OCI-LY7 (cell line): ENCODE measurements around the gene LRRC3C. TPM values are rescaled to one million over a fixed set of nuclear protein-coding genes. Genes with fewer than 3 reads are reported as not detected.

Experiments used
- BruUV-seq: library from RNA; stranded (reverse); fragments of 400-500 nt; replicated peaks from 2 replicates; lab custom pipeline; 2021; lab: Mats Ljungman, UMichigan
- CTCF ChIA-PET: fragments of 300-600 bp; sonication (Branson Sonifier 250); formaldehyde crosslinking; loops from one replicate; lab custom pipeline; 2022; ENCODE audit warnings: antibody characterized with exemption; ENCODE audit not compliant: unreplicated experiment; lab: Charles Lee
- POLR2A ChIA-PET: fragments of 300-600 bp; sonication (Branson Sonifier 250); formaldehyde crosslinking; loops from one replicate; lab custom pipeline; 2022; ENCODE audit warnings: antibody characterized with exemption; lab: Charles Lee
- DNase-seq: peaks from one replicate; pipeline ENCODE4 v3.0.0-alpha.2; 2015; ENCODE audit warnings: low spot score
- H2AFZ ChIP-seq: fragments of 200-600 bp; sonication (generic), shearing (Covaris generic); 2 replicates; pipeline ENCODE4 v1.6.1; 2014; ENCODE audit warnings: mild to moderate bottlenecking, antibody characterized with exemption, low read length, moderate library complexity
- H3K27ac ChIP-seq: fragments of 200-600 bp; sonication (generic); 2 replicates; pipeline ENCODE4 v1.5.1; 2014; ENCODE audit warnings: mixed run types, low read depth, mild to moderate bottlenecking, moderate library complexity, low read length, inconsistent platforms; ENCODE audit not compliant: poor library complexity, severe bottlenecking
- H3K36me3 ChIP-seq: fragments of 200-600 bp; sonication (generic); 2 replicates; pipeline ENCODE4 v1.6.1; 2014; ENCODE audit warnings: mild to moderate bottlenecking, antibody characterized with exemption, low read length, moderate library complexity, mixed read lengths; ENCODE audit not compliant: insufficient read depth
- H3K4me1 ChIP-seq: fragments of 200-600 bp; sonication (generic); 2 replicates; pipeline ENCODE4 v1.5.1; 2014; ENCODE audit warnings: mild to moderate bottlenecking, low read length; ENCODE audit not compliant: insufficient read depth, poor library complexity, severe bottlenecking
- H3K4me2 ChIP-seq: fragments of 200-600 bp; sonication (generic); 2 replicates; pipeline ENCODE4 v1.6.1; 2014; ENCODE audit warnings: mild to moderate bottlenecking, low read length
- H3K4me3 ChIP-seq: fragments of 200-600 bp; sonication (generic); 2 replicates; pipeline ENCODE4 v1.5.1; 2014; ENCODE audit warnings: mild to moderate bottlenecking, low read depth, low read length; ENCODE audit not compliant: poor library complexity, severe bottlenecking
- H3K79me2 ChIP-seq: fragments of 200-600 bp; sonication (generic); 2 replicates; pipeline ENCODE4 v1.6.1; 2016; ENCODE audit warnings: low read depth, mild to moderate bottlenecking, low read length, moderate library complexity, mixed read lengths; ENCODE audit not compliant: insufficient read depth
- H3K9me2 ChIP-seq: fragments of 200-600 bp; sonication (generic); 2 replicates; pipeline ENCODE4 v1.6.1; 2016; ENCODE audit warnings: mild to moderate bottlenecking, low read length, mixed read lengths; ENCODE audit not compliant: insufficient read depth
- H3K9me3 ChIP-seq: fragments of 200-600 bp; sonication (generic); 2 replicates; pipeline ENCODE4 v1.6.1; 2014; ENCODE audit warnings: mild to moderate bottlenecking, mixed run types, low read length, mixed read lengths
- H4K20me1 ChIP-seq: fragments of 200-600 bp; sonication (generic); 2 replicates; pipeline ENCODE4 v1.6.1; 2014; ENCODE audit warnings: mild to moderate bottlenecking, antibody characterized with exemption, low read length, moderate library complexity, mixed read lengths; ENCODE audit not compliant: insufficient read depth
- EZH2phosphoT487 ChIP-seq: fragments of 200-600 bp; sonication (generic); IDR thresholded peaks from 2 replicates; pipeline ENCODE4 v1.6.1; 2018; ENCODE audit warnings: low read depth, borderline replicate concordance, mild to moderate bottlenecking, mixed run types, antibody characterized with exemption, low read length, moderate library complexity, mixed read lengths
- intact Hi-C: fragments of 100-400 bp; cut with micrococcal nuclease; formaldehyde crosslinking; loops from one replicate; pipeline ENCODE4 v1.10.0; 2022; ENCODE audit not compliant: unreplicated experiment
- total RNA-seq, 2 experiments: library from RNA; depleted of rRNA in 1 of 2; stranded (reverse); fragments of >200 nt in 1 of 2; shearing (Covaris generic) in 1 of 2; gene quantifications; 2 replicates each; pipeline ENCODE4 v1.2.3, GENCODE V29; 2014 to 2022
- TF ChIP-seq, protein P1 (sequence below): fragments of 200-600 bp; sonication (generic); conservative IDR thresholded peaks from 2 replicates; pipeline ENCODE4 v1.5.1; 2014; ENCODE audit warnings: mild to moderate bottlenecking, antibody characterized with exemption, low read length, moderate library complexity, mixed read lengths

LRRC3C gene
- total RNA-seq, 2 experiments from 2014 or later: not detected

GRCh38 chr17:39928858-39929645 lies 1.5 kb downstream of the LRRC3C start:
- H2AFZ ChIP-seq: no peak overlapping the region
- BruUV-seq: no TSS peak

GRCh38 chr17:39929646-39930407 lies 2.3 kb downstream of the LRRC3C start:
- ChIA-PET CTCF (no interaction called here), POLR2A (no interaction called here)
- BruUV-seq: no TSS peak
- TF ChIP-seq, protein P1, sequence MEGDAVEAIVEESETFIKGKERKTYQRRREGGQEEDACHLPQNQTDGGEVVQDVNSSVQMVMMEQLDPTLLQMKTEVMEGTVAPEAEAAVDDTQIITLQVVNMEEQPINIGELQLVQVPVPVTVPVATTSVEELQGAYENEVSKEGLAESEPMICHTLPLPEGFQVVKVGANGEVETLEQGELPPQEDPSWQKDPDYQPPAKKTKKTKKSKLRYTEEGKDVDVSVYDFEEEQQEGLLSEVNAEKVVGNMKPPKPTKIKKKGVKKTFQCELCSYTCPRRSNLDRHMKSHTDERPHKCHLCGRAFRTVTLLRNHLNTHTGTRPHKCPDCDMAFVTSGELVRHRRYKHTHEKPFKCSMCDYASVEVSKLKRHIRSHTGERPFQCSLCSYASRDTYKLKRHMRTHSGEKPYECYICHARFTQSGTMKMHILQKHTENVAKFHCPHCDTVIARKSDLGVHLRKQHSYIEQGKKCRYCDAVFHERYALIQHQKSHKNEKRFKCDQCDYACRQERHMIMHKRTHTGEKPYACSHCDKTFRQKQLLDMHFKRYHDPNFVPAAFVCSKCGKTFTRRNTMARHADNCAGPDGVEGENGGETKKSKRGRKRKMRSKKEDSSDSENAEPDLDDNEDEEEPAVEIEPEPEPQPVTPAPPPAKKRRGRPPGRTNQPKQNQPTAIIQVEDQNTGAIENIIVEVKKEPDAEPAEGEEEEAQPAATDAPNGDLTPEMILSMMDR: no peak
- no peak for TF ChIP-seq EZH2phosphoT487
- H3K9me2 ChIP-seq: no peaks in the 10 kb centered on the region
- no peak overlapping the region for H3K27ac ChIP-seq
- no peaks in the 10 kb centered on the region for H3K9me3 ChIP-seq
- no peak overlapping the region for H3K4me3 ChIP-seq
- no peak overlapping the region for H3K4me2 ChIP-seq
- intact Hi-C loops: loop anchor here (5.0 kb wide), 1 partner anchor 153 kb away; no protein-coding TSS in a partner anchor
- DNase-seq: no peak
- H3K4me1 ChIP-seq: peaks cover 30% of the 10 kb centered on the region
- no peaks in the 10 kb centered on the region for H3K36me3 ChIP-seq
- peaks cover 25% of the 10 kb centered on the region for H3K79me2 ChIP-seq
- no peak overlapping the region for H2AFZ ChIP-seq
- no peaks in the 10 kb centered on the region for H4K20me1 ChIP-seq

More at GRCh38 chr17:39928858-39929645, 1.5 kb downstream of the LRRC3C start:
- DNase-seq: no peak
- no peaks in the 10 kb centered on the region for H3K9me2 ChIP-seq
- CTCF ChIA-PET: no interaction called here
- intact Hi-C loops: loop anchor here (5.0 kb wide), 1 partner anchor 152 kb away; no protein-coding TSS in a partner anchor
- no peak overlapping the region for H3K27ac ChIP-seq
- peak overlapping the region; percentile 85 for H3K4me2 ChIP-seq
- TF ChIP-seq, protein P1: no peak
- no peak for TF ChIP-seq EZH2phosphoT487
- H3K36me3 ChIP-seq: peaks cover 3% of the 10 kb centered on the region; the same call in 1 of the 2 replicates
- POLR2A ChIA-PET: no interaction called here
- peaks cover 33% of the 10 kb centered on the region for H3K79me2 ChIP-seq
- no peaks in the 10 kb centered on the region for H4K20me1 ChIP-seq
- H3K4me1 ChIP-seq: peaks cover 38% of the 10 kb centered on the region
- peak overlapping the region; percentile 91 for H3K4me3 ChIP-seq
- H3K9me3 ChIP-seq: no peaks in the 10 kb centered on the region
